ENCODE results near the gene MYMX.
"Not testable (repeated sequence)": the region's sequence is repeated elsewhere in the genome, so short reads cannot be mapped to it uniquely, and the experiment has no call there.

Gene MYMX

GRCh38 chr6:44220913-44221290, 4.2 kb downstream of the MYMX start:
- DNase-seq, result no peak

- peak; percentile 75 for DNase-seq
Measured at GRCh38 chr6:44221291-44221960, 4.7 kb downstream of the MYMX start.

- DNase-seq, result no peak
Measured at GRCh38 chr6:44221961-44222335, 5.2 kb downstream of the MYMX start.

- DNase-seq, result peak; percentile 13
Measured at GRCh38 chr6:44222486-44223318, 6.0 kb downstream of the MYMX start.

- DNase-seq, result peak; percentile 43
Measured at GRCh38 chr6:44223319-44224028, 6.7 kb downstream of the MYMX start, which contains the start of gene SLC29A1. Gene SLC29A1, plus strand, starts transcription at chr6:44223595. Its CDS starts 3,719 bp downstream, at chr6:44227314.

GRCh38 chr6:44224029-44224964, 7.6 kb downstream of the MYMX start:
- no peak for DNase-seq

GRCh38 chr6:44224965-44225305, 8.2 kb downstream of the MYMX start:
- DNase-seq, result no peak

GRCh38 chr6:44225579-44226325, 9.0 kb downstream of the MYMX start:
- no peak for DNase-seq

- no peak for DNase-seq
Measured at GRCh38 chr6:44226368-44227147, 9.8 kb downstream of the MYMX start.

- DNase-seq, result no peak
Measured at GRCh38 chr6:44227148-44227793, 10.5 kb downstream of the MYMX start.

GRCh38 chr6:44228031-44228430, 11.3 kb downstream of the MYMX start:
- DNase-seq, result no peak

GRCh38 chr6:44228433-44228832, 11.7 kb downstream of the MYMX start:
- DNase-seq, result no peak

- DNase-seq, result no peak
Measured at GRCh38 chr6:44228836-44229235, 12.1 kb downstream of the MYMX start.

- DNase-seq, result no peak
Measured at GRCh38 chr6:44229376-44230033, 12.8 kb downstream of the MYMX start.

- DNase-seq, result no peak
Measured at GRCh38 chr6:44230034-44230675, 13.4 kb downstream of the MYMX start.

GRCh38 chr6:44231426-44231825, 14.7 kb downstream of the MYMX start:
- DNase-seq, result not testable (repeated sequence)

GRCh38 chr6:44232676-44233566, 16.2 kb downstream of the MYMX start:
- no peak for DNase-seq

GRCh38 chr6:44233567-44234100, 16.9 kb downstream of the MYMX start:
- no peak for DNase-seq
